Left hindlimb (tissue), 1 donor: ENCODE data around the gene C1QTNF1.
"Not testable (repeated sequence)": the region's sequence is repeated elsewhere in the genome, so short reads cannot be mapped to it uniquely, and the experiment has no call there.

ENCODE experiments used
- DNase-seq: peaks from one replicate; pipeline ENCODE4 v3.0.0-alpha.2; 2018

The C1QTNF1 gene

GRCh38 chr17:79006794-79007503, 17.0 kb upstream of the C1QTNF1 start:
- DNase-seq, result peak; percentile 15

DNA sequence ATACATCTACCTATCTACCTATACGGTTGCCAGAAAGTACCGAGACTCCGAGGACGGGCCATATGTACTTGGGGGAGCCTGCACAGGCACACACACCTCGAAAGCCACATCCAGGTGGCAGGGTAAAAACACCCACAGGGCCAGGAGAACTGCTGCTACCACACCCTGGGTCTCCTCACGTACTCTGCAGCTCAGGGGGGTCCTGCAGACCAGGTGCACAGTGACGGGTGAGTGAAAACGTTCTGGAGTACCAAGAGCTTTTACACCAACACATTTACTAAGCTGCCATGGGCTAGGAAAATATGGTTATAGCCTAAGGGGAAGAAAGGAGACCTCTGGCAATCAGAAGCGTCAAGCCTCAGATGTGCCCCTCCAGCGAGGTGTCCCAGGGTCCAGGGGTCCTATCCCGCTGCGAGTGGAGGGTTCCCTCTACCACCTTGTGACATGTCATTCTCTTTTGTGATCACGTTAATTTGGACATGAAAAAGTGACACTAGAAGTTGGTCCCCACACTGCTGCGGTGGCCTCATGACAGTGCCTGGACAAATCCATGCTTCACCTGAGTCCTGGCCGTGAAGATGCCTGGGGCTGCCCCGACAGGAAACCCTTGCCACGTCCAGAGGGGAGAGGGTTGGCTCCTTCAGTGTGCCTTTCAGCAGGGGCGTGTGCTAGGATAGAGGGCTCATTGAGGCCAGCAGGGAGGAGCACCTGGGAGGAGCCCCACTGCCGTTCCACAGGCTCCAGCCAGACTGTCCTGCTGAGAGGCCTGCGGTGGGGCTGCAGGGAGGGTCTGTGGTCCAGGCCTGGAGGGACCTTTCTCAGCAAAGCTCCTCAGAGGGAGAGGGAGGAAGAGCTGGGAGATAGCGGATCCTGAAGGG, 16.2 kb upstream of the C1QTNF1 start:
- DNase-seq, result peak; percentile 43

DNA sequence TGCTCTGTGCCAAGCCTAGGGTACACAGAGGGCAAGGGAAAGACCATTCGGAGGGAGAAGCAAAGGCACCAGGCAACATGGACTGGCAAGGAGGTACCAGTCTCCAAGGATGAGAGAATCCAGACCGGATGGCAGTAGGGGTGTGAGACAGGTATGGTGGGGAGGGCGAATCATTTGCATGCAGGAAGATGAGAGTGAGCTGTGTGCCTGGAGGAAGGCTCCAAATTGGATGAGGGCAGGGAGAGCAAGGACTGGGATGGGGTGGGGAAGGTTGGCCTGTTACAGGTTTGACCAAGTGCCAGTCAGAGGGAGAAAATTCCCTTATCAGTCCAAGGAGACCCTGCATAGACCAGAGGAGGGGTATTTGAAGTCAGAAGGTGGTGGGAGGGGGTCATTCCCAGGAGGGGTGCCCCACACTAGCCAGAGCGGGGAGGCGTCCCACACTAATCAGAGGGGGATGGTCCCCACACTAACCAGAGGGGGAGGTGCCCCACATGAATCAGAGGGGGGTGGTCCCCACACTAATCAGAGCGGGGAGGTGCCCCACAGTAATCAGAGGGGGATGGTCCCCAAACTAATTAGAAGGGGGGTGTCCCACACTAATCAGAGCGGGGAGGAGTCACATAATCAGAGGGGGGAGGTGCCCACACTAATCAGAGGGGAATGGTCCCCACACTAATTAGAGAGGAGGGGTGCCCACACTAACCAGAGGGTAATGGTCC, 15.1 kb upstream of the C1QTNF1 start:
- peak; percentile 34 for DNase-seq

- peak; percentile 86 for DNase-seq
These were observed 14.3 kb upstream of the C1QTNF1 start, which contains the start of gene CANT1 for GRCh38 chr17:79009397-79010303. Gene CANT1 (minus strand): TSS chr17:79009764. CDS start chr17:78997622, 12,142 bp downstream.

DNA sequence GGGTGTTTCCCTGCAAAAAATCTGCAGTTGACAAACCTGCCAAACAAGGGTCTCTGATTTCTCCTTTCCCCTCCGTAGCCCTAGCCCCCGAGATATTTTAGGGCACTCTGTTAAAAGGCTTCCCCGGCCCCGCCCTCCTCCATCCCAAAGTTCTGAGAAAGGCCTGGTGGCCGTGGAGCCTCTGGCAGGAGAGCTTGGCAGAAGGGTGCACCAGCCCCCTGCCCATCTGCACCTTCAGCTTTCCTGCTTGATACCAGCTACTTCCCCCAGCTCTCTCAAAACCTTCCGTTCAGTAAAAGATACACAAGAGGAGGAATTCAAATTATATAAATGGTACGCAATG, 13.7 kb upstream of the C1QTNF1 start:
- DNase-seq, result no peak

- no peak for DNase-seq
These were observed 12.4 kb upstream of the C1QTNF1 start for GRCh38 chr17:79011451-79012147.

GRCh38 chr17:79012563-79013134, 11.3 kb upstream of the C1QTNF1 start:
- peak; percentile 2 for DNase-seq

DNA sequence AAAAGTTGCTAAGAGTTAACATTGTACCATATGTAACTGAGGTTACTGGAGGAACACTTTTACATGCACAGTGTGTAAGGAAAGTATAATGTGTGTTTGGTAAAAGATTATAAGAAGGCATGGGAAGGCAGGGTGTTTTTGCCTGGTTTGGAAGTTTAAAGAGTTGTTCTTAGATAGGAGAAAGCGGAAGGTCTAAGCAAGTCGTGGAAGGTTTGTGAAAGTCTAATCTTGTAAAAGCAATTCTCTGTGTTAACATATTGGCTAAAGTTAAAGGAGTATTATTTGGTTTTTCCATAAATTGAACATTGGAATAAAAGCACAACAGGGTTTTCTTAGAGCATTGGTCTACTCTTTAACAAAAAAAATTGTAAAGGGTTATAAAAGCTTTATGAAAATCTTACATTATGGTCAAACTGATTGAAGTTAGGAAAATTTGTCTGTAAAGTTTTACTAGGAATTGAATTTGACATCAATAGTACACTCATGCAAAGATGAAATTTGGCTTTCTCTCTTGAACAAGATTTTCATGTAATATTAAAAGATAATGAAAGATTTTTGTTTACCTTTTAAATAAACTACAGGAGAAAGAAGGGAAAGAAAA, 9.7 kb upstream of the C1QTNF1 start:
- no peak for DNase-seq

- peak; percentile 38 for DNase-seq
These were observed 6.2 kb upstream of the C1QTNF1 start for GRCh38 chr17:79017546-79018369.

DNA sequence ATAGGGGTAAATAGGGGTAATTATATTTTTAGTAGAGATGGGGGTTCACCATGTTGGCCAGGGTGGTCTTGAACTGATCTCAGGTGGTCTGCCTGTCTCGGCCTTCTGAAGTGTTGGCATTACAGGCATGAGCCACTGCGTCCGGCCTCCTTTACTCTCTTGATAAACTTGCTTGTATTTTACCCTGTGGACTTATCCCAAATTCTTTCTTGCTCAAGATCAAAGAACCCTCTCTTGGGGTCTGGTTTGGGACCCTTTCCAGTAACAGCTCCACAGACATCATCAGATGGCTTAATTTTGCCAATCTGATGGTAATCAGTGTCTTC, 5.6 kb upstream of the C1QTNF1 start:
- no peak for DNase-seq

GRCh38 chr17:79019261-79019631, 4.7 kb upstream of the C1QTNF1 start:
- no peak for DNase-seq

DNA sequence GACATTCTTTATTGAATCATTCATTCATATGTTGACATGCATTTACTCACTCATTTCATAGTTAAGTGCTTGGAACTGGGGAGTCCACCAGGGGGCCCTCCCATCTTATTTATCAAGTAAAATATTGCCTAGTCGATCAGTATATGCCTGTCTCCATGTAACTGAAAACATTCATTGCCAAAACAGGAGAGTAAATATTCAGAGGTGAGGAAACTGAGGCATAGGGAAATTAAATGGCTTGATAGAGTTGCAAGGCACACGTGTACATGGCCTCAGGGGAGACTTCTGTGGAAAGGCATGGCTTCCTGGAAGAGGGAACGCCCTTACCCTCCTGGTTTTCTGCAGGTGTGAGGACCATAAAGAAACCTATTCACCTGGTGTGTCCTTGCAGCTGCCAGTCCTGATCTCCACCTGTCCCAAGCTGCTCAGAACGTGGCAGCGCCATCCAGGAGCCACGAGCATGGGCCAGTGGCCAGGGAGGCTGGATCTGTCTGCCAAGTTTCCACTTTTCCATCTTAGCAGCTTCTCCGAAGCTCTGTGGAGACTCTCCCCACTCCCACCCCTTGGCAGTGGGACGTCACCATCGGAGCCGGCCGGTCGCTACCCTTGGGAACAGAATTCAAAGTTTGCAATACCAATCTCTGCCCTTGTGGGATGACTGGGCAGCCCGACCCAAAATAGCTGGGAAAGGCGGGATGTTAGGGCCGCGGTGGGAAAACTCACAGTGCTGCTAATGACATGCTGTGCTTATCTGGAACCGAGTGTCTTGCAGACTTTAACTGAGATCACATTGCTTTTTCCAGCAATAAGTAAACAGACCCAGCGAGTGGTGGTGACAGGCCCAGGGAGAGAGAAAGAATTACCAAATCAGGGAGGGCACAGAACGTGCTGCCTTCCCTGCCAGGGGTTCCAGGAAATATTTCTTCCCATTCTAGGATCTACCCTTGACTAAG, 4.1 kb upstream of the C1QTNF1 start:
- peak; percentile 83 for DNase-seq

- DNase-seq, result peak; percentile 11
These were observed 3.2 kb upstream of the C1QTNF1 start for GRCh38 chr17:79020631-79021301.

DNA sequence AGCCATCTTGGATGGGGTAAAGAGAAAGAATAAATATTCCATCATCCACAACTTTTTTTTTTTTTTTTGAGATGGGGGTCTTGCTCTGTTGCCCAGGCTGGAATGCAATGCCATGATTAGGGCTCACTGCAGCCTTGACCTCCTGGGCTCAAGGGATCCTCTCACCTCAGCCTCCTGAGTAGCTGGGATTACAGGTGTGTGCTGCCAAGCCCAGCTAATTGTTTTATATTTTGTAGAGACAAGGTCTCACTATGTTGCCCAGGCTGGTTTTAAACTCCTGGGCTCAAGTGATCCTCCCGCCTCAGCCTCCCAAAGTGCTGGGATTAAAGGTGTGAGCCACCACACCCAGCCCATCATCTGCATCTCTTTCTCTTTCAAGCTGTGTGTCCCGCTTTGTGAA, 2.0 kb upstream of the C1QTNF1 start:
- not testable (repeated sequence) for DNase-seq

- DNase-seq, result peak; percentile 12
These were observed 1.4 kb upstream of the C1QTNF1 start for GRCh38 chr17:79022507-79022991.

- DNase-seq, result peak; percentile 13
These were observed 726 bp upstream of the C1QTNF1 start for GRCh38 chr17:79023180-79023705.

DNA sequence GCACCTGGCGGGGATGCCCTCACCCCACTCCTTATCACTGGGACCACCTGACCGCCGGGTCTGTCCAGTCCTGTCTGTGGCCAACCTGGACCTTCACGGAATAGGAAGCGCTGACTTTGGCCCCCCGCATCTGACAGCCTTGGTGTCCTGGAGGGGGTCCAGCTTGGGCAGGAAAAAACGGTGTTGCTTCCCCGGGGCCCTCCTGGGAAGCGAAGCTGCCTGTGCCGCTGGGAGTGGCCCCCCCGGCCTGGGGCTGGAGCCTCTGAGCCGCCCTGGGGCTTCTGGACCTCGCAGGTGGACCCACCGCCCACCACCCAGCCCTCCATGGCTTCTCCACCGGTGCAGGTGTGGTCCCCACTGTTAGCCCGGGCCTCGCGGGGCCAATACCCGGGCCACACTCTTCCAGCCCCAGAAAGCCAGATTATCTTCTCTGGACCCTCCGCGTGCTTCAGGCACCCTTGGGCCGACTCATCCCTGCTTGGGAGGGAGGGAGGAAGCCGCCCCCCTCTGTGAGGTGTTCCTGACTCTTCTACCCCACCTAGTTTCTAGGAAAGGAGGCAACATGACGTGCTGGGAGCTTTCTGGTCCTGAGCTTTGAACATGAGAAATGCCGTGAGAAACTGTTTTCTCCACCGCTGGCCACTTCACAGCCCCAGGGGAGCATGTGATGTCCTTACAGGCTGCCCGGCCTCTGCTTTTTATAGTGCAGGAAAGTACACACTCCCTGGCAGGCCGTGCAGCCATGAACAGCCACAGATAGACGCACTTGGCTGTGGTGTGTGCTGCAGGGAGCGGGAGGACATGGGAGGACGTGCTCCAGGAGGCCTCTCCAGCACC, 1.1 kb downstream of the C1QTNF1 start:
- DNase-seq, result peak; percentile 46
